A549 (cell line): ENCODE measurements around the gene SHROOM4.

Experiments used
- NR3C1 ChIP-seq: fragments of >200 bp; sonication (Bioruptor Twin); formaldehyde crosslinking; IDR thresholded peaks from 3 replicates; pipeline ENCODE4 v1.6.1; 2017
- TF ChIP-seq, protein P1 (sequence below): fragments of >200 bp; sonication (Bioruptor Twin); formaldehyde crosslinking; IDR thresholded peaks from 3 replicates; pipeline ENCODE4 v1.5.1; 2016

DNA sequence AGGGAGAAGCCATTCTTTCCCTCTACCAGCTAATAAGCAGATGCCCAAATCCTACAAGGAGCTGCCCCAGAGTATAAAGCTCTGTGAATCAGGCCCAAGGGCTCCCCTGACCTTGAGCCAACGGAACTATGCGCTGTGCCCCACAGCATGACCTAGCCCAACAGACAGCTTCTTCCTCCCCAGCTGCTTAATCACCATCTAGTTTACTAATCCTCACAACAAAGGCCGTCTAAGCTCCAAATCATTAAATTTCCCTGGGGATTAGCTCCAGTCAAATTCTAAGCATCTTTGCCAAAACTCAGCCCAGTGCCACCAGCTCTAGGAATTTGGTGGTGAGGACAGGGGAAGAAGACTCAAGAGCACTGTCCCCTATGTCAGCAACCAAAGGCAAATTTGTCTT is 113.1 kb downstream of the SHROOM4 start:
- TF ChIP-seq, protein P1, sequence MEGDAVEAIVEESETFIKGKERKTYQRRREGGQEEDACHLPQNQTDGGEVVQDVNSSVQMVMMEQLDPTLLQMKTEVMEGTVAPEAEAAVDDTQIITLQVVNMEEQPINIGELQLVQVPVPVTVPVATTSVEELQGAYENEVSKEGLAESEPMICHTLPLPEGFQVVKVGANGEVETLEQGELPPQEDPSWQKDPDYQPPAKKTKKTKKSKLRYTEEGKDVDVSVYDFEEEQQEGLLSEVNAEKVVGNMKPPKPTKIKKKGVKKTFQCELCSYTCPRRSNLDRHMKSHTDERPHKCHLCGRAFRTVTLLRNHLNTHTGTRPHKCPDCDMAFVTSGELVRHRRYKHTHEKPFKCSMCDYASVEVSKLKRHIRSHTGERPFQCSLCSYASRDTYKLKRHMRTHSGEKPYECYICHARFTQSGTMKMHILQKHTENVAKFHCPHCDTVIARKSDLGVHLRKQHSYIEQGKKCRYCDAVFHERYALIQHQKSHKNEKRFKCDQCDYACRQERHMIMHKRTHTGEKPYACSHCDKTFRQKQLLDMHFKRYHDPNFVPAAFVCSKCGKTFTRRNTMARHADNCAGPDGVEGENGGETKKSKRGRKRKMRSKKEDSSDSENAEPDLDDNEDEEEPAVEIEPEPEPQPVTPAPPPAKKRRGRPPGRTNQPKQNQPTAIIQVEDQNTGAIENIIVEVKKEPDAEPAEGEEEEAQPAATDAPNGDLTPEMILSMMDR = no peak
- TF ChIP-seq NR3C1 = no peak
